Stimulated activated CD4-positive, alpha-beta T cell treated with anti-CD3 and anti-CD28 coated beads, Interleukin-1b, Interleukin-23, amount 100 ng/mL, for 1 hour (primary cell): ENCODE measurements around the gene GABARAPL2.
A peak's percentile ranks its signal among the peaks of the same experiment; 100 is the strongest.

ENCODE experiments used
- DNase-seq, 2 donors: peaks; one replicate each; pipeline ENCODE4 v3.0.0-alpha.2; 2020; ENCODE audit warnings: low read depth in 2 of 2

Gene GABARAPL2

DNA sequence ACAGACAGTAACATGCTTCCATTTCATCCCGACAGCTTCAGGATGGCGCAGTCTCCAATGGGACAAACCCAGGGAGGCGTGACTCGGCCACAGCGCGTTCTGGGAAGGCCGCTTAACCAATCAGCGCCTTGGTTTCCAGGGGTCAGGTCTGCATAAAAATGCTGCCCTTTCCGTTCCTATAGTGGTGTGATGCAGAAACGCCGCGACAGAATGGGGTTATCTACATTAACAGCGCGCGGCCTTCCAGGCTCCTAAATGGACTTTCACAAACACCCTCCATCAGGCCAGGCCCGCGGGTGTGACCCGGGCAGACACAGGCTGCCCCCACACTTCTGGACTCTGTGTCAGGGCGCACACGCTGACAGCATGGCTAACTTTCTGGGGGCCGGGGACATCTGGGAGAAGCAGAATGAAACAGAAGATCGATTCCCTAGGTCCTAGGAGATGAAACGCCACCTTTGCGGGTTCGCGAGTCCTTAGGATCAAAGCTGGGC is 10.9 kb upstream of the GABARAPL2 start:
- no peak for DNase-seq

DNA sequence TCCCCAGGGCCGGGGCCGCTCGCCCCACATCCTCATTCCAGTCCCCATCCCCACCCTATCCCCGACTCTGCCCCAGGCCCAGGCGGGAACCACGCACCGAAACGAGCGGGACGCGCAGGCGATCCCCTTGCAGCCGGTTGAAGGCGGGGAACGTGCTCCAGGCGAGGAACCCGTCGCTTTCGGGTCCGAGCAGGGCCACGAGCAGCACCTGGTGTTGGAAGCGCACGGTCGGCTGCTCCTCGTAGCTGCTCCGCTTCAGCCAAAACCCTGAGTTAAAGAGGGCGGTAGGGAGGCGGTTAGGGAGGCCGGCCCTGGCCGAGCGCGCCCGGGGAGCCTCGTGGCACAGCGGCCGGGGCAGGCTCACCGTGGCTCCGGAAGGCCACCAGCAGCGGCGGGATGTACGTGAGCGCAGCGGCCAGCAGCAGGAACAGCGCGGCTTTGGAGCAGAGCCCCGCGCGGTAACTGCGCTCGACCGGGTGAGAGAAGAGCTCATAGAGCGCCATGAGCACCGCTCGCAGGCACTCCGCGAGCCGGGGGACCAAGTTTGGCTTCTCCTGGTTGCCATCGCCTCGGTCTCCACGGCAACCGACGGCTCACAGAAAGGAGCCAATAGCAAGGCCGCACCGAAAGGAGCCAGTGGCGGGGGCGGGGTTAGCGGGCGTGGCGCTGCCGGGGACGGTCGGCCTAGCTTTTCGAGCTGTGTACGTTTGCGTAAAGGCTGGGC is 10.3 kb upstream of the GABARAPL2 start, which contains the start of gene TMEM231:
TSS of gene TMEM231 (minus strand) at position 546 of the 724 bp plus-strand sequence. CDS start at position 503, 43 bp downstream.
- peak; percentile 91 to 95 for DNase-seq

DNA sequence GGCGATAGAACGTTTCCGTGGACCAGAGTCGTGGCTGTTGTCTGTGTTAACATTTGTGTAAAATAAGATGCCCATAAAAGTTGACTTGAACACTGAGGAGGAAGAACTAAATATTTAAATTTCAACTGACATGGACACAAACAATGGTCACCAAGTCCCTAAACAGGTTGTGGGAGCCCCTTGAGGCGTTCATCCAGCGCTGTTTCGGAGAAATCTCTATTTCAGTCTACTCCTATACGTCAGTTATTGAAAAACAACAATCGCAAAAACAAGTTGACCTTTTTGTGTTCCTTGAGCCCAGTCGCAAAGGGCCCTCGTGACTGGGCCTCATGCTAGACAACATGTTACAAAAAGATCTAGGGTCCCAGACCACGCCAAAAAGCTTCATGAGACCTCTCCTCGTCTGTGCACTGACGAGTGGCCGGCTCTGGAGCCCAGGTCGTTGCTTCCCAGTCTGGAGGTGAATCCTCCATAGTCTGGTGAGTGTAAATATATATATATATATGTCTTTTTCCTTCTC is 9.7 kb upstream of the GABARAPL2 start:
- no peak for DNase-seq

DNA sequence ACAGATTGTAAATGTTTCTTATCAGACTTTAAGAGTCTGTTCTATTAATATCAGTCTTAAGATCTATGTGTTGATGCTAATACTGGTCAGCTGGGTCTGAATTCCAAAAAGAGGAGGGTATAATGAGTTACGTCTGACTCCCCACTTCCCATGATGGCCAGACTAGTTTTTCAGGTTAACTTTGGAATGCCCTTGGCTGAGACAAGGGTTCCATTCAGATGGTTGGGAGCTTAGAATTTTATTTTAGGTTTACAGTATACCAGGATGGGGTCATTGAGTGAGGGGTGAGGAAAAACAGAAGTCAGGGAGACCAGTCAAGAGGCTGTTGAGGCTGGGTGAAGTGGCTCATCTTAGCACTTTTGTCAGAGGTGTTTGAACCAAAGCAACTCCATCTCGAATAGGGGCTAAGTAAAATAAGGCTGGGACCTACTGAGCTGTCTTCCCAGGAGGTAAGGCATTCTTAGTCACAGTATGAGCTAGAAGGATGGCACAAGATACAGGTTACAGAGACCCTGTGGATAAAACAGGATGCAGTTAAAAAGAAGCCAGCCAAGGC is 7.3 kb upstream of the GABARAPL2 start:
- no peak for DNase-seq

DNA sequence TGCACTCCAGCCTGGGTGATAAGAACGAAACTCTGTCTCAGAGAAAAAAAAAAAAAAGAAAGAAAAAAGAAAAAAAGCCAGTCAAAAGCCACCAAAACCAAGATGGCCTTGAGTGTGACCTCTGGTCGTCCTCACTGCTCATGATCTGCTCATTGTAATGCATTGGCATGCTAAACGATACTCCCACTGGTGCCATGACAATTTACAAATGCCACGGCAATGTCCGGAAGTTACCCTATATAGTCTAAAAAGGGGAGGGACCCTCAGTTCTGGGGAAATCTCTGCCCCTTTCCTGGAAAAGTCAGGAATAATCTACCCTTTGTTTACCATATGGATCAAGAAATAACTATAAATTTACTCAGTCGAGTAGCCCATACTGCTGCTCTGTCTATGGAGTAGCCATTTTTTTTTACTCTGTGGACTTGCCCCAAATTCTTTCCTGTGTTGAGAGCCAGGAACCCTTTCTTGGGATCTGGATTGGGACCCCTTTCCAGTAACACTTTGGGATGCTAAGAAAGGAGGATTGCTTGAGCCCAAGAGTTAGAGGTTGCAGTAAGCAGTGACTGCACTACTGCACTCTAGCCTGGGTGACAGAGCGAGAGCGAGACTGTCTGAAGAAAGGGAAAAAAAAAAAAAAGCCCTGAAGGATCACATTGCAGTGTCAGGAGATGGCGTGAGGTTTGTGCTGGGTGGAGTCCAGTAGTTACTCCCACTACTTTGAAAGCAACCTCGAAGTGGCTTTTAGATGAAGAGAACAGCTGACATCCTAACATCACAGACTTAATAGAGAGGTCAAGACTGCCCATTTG is 6.4 kb upstream of the GABARAPL2 start:
- no peak for DNase-seq

DNA sequence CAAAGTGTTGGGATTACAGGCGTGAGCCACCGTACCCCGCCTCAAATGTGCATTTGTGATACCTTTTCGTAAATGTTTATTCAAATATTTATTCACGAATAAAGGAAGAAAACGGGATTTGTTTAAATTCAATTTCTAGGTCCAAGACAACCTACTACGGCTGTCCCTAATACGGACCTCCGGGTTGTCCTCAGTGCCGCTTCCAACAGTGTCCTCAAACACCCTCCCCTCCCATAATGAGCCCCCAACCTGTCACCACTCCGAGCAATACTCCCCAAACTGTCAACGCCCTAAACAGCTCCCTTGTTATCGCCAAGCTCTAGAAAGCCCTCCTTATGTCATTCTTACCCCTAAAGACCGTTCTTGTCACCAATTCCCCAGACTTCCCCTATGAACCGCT is 539 bp upstream of the GABARAPL2 start:
- no peak for DNase-seq

DNA sequence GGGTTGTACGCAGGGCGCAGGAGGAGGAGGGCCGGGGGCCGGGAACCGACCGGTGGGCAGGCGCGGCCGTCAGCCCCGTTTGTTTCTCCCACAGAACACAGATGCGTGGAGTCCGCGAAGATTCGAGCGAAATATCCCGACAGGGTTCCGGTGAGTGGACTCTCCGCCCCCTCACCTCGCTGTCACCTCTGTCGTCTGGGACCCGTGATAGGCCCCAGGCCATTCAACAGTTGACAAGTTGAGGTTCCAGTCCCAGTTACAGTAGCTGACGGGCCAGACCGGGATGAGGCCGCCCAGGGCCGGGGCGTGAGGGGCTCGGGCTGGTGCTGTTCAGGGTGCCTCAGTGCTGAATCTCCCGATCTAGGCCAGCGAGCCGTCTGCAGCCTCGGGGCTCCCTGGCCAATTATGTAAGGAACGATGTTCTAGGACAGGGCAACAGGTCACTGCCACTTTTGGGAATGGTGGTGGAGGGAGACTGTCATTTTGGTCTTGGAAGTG is 628 bp downstream of the GABARAPL2 start:
- DNase-seq = no peak

DNA sequence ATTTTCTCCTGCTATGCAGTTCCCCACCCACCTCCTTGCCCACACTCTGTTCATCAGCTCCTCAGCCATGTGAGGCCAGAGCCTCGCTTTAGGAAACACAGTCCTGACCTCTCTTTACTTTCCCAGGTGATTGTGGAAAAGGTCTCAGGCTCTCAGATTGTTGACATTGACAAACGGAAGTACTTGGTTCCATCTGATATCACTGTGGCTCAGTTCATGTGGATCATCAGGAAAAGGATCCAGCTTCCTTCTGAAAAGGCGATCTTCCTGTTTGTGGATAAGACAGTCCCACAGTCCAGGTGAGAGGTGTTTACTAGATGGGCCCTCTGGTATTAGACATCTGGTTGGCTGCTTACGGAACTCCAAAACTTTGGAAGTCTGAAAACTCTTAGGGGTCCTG is 1.7 kb downstream of the GABARAPL2 start:
- no peak for DNase-seq

DNA sequence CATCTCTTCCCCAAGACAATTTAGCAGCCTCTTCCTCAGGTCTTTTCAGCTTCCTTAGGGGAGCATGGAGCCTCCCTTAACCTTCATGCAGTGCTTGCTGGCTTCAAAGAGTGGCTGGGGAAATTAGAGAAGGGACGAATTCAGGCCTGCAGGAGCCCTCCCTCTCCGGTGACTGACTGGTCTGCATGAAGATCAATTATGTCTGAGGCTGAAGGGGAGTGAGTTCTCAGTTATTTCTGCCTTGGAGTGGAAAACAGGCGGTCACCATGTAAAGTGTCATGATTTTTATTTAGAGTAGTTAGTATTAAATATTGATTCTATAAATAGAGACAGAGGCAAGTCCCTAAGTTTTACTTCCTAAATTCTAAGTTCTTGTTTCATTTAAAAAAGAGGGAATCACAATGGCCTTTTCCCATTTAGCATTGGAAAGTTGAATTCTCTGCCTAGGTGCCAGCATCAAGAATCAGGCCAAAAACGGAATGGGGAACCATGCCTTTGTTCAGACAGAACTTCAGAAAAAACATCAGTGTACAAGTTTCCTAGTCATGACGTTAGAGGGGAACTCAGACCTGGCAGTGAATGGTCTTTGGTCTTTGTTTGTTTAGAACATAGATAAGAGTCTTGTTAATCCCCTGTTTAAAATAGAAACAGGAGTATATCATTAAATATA is 4.4 kb downstream of the GABARAPL2 start:
- DNase-seq = no peak

DNA sequence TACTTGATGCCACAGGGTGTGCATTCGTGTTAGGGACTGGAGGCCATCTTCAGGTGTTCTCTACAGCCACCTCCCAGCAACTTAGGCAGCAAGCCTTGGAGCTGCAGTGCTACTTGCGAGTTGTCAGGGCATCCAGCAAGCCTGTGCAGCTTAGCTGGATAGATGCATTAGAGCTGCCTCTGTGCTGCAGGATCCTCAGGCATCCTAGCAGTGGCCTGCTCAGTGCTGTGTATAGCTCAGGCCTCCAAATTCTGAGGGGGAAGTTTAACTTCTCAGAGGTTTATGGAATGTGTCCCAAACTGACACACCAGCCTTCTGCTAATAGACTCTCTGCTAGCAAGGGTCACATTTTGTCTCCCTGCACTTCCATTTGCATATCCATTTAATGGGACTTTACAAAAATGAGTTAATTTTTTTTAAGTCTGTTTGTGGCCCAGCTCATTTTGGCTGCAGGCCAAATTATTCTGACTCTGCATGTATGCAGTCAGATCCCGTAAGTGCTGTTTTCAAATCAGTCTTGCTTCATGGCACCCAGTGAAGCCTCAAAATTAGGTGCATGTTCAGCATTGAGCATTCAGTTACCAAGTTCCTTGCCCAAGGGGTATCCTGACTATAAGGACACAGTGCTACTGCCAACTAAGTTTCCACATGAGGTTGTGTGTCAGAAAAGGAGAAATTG is 6.8 kb downstream of the GABARAPL2 start:
- no peak for DNase-seq

DNA sequence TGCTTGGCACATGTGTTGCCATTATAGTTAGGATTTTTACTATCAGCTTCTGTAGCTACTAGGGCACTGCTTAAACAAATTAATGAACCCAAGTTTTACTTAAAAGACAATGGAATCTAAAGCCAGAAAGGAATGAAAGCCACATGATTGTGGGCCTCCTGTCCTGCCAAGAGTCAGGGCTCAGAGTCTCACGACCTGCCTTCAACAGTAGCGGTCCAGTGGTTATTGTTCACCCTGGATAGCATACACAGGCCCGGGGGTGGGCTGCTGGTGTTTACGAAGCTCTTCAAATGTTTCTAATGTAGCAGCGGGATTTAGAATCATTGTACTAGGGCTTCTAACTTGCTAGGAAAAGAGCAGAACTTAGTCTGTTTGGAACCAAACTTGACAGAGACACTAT is 7.8 kb downstream of the GABARAPL2 start:
- DNase-seq = no peak

DNA sequence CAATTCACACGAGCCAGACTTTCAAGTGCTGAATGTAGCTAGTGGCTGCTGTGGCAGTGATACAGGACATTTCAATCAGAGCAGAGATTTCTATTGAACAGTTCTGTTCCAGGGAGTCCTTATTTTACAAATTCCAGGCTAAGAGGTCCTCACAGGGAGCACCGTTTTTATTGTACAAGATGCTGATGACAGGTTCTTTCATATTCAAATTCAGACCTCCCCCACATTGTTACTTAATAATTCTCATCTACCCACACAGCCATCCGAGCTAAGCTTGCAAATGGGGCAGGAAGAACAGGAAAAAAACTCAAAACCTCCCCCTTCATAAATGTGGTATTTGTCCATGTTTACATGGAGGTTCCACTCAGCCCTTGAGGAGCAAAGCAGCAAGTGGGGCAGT is 9.8 kb downstream of the GABARAPL2 start:
- no peak for DNase-seq

DNA sequence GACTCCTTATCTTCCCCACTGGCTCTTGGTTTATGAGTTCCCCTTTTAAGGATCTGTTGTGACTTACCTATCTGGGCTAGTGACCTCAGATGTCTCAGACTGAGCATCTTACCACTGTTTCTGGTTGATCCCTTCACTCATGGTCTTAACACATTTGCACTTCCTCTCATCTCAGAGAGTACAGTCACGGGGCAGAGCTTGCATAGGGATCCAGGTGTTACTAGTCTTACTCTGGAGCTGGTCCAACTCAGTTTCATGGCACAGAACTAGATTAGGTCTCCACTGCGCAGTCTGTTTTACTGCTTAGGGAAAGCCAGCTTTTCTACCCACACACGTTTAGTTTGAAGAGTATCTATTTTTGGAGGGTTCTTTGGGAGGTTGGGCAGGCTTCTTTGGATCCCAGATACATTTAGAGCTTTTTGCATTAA is 10.2 kb downstream of the GABARAPL2 start:
- DNase-seq = no peak

DNA sequence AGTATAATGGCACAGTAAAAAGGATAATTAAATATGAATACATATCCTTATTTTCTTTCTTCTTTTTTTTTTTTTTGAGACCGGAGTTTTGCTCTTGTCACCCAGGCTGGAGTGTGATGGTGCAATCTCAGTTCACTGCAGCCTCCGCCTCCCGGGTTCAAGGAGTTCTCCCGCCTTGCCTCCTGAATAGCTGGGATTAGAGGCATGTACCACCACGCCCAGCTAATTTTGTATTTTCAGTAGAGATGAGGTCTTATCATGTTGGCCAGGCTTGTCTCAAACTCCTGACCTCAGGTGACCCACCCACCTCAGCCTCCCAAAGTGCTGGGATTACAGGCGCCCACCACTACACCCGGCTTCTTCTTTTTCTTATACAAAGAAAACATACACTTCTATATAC is 12.0 kb downstream of the GABARAPL2 start:
- DNase-seq = no peak

DNA sequence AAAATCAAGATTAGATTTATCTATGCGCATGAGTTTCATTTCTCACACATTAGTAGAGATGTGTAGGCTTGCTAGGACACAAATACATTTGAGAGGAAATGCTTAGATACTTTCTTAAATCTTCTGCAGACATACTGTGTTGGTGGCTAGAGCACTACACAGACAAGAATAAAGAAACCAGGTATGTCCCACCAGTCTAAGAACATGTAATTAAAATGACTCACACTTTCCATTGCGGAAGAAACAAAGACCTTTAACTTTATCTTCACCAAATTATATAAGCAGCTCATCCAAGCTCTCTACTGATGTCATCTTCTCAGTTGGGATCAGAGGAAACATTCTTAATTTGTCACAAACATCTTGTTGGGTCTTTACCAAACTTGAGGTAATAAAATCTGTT is 12.5 kb downstream of the GABARAPL2 start:
- no peak for DNase-seq

DNA sequence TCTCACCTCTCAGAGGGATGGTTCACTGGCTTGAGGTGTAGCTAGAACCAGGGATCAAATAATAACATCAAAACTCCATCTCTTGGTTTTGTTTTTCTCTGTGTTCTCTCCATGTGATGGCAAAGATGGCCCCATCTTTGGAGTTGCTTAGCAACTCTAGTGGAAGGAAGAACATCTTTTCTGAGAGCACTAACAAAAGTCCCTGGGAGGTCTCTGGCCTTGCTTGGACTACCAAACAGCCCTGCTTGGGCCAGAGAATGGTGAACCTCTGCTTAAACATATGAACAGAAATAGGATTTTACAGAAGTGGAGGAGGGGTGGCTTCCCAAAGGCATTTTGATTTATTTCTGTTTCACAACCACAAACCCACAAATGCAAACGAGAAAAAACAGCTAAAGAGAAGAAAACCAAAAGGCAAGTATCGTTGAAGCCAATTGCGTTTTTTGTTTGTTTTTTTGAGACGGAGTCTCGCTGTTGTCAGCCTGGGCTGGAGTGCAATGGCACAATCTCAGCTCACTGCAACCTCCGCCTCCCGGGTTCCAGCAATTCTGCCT is 13.2 kb downstream of the GABARAPL2 start:
- no peak for DNase-seq

DNA sequence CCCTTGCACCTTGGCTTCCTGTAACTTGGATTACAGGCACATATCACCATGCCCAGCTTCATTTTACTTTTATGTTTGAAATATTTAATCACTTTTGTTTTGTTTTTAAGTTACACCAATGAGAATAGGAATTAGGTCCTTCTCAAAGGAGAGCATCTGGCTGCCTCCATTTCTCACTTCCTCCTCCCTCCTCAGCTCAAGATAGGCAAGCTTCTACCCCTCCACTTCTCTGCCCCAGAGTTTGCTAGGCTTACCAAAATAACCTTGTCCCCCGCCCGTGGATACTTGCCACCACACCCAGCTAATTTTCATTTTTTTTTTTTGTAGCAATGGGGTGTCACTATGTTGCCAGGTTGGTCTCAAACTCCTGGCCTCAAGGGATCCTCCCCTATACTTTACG is 17.9 kb downstream of the GABARAPL2 start:
- no peak for DNase-seq

DNA sequence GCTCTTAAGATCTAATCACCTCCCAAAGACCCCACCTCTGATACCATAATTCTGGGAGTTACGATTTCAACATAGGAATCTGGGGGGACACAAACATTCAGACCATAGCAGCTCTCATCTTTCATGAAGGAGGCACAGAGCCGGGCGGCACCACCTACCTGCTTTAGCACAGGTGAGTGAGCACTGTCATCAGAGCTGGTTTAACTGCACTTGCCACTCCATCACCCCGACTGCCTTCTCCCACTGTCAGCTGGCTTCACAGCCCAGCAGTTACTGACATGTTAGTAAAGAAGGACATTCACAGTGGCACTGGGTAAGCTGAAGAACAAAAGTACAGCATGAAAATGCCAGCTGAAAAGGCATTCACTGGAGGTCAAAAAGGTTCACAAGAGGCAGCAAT is 22.5 kb downstream of the GABARAPL2 start:
- no peak for DNase-seq

DNA sequence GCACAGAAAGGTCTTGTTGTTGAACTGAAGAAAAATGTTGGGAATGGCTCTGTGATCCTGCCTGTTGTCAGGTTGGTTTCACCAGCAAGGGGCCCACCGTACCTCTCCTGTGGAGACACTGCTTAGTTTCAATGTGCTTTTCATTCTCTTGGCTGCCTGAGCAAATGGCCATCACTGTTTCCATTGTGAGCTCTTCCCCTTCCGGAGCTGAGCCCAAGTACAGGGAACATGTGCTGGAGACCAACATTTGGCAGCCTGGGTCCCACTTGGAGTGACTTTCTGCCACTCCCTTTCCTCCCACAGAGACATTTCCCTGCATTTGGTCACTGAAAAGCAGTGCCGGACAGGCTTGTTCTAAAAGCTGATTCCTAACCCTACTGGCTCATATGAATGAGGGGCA is 23.1 kb downstream of the GABARAPL2 start:
- DNase-seq = no peak

DNA sequence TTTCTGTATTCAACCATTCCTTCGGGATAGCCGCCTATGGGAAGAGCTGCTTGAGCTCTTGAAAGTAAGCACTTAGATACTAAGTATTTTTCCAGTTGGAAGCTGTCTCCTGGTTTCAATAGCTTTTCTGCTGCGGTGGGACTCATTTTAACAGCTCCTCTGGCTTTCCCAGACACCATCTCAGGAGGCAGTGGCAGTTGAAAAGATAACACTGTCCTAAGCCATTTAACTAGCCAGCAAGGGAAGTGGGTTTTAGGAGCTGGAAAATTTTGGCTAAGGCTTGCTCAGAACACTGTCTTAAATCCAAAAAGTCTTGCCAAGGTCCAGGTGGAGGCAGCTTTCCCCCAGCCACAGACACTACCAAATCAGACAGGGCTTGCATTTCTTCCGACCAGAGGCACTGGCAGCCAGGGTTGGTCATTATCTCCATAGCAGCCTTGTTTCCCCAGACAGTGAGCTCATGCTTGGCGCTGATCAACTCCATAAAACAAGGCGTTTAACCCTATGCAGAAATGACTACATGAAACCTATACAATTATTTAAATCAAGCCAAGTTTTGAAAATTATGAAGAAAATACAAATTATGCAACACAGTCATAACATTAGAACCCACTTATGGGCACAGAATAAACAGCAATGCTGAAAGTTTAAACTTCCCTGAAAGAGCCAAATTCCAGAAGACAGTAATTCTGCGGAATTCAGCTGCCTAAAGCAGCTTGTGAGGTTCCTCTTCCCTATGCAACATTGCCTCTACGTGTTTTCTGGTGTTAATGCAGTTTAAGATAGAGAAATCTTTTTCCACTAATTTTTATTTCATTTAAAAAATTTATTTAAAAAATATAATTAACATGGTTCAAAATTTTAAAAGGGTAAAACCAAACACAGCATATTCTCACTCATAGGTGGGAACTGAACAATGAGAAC is 25.0 kb downstream of the GABARAPL2 start:
- DNase-seq = no peak
